Erythroblast (primary cell): ENCODE measurements around the gene PRH2.

Source experiments
- DNase-seq, 2 experiments: peaks; one replicate each; lab custom pipeline; 2025; lab: John Stamatoyannopoulos, UW
- GATA1 ChIP-seq: IDR thresholded peaks from 2 replicates; pipeline ENCODE4 v1.6.1; 2011; ENCODE audit warnings: low read depth, mild to moderate bottlenecking, control low read depth, low read length, moderate library complexity
- POLR2A ChIP-seq: IDR thresholded peaks from 2 replicates; pipeline ENCODE4 v1.6.1; 2011; ENCODE audit warnings: mild to moderate bottlenecking, low read length

PRH2 gene

DNA sequence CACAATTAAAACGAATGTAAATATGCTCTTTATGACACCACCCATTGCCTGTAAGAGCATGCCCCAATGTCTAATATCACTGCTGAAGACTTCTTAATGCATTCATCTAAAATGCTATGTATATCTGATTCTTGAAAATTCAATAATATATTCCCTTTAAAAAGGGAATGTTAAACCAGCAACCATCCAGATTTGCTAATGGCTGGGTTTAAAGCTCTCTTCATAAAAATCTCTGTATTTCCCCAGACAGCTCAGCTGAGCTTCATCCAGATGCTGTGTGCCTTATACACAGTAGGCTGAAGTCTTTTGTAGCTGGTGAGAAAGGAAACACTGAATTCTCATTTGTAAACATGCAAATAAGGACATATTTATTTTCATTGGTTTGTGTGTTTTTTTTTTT, 10.1 kb downstream of the PRH2 start, which contains the start of gene TAS2R14:
TSS of gene TAS2R14 (minus strand) at position 101 of the 400 bp plus-strand sequence. CDS start at position 45, 56 bp downstream.
- no peak for TF ChIP-seq GATA1
- no peak for TF ChIP-seq POLR2A
- no peak for DNase-seq

DNA sequence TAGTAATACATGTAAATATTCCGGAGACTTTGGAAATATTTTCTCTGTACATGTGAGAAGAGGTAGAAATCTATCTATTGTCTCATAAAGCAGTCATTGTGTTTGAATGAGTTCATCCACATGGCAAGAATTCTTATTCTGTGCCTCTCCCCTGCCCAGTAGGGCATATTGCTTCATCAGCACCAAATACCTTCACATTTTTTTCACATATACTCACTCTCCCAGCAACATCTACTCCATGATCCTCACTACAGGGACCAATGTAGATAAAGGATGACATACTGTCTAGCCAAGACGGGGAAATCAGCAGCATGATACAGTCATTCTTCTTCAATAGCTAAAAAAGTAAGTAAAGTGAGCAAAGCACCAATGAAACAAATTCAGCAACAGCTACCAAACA, 11.4 kb downstream of the PRH2 start:
- DNase-seq, result no peak
- TF ChIP-seq GATA1 (no peak), POLR2A (no peak)

DNA sequence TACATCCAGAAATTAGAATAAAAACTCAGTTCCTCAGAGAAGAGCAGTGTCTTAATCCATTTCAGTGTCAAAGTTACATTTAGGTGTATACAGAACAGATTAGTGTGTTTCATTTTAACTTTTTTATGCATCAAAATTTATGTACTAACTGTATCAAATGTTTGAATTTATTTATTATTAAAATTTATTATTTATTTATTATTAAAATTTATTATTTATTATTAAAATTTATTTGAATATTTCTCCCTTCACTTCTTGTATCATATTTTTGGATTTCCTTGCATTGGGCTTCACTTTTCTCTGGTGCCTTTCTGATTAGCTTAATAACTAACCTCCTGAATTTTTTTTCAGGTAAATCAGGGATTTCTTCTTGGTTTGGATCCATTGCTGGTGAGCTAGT, 12.3 kb downstream of the PRH2 start:
- TF ChIP-seq POLR2A (no peak), GATA1 (no peak)

DNA sequence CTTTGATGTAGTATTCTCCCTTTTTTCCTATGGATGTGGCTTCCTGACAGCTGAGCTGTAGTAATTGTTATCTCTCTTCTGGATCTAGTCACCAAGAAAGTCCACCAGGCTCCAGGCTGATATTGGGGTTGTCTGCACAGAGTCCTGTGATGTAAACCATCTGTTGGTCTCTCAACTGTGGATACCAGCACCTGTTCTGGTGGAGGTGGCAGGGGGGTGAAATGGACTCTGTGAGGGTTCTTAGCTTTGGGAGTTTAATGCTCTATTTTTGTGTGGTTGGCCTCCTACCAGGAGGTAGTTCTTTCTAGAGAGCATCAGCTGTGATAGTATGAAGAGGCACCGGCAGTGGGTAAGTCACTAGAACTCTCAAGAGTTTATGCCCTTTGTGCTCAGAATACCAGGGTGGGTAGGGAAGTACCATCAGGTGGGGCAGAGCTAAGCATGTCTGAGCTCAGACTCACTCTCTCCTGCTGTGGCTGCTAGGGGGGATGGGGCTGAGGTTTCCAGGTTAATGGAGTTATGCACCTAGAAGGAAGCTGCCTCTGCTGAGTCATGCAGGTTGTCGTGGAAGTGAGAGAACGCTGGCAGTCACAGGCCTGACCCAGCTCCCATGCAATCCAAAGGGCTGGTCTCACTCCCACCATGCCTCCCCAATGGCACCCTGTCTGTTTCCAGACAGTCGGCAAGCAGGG, 13.0 kb downstream of the PRH2 start:
- TF ChIP-seq GATA1 (no peak), POLR2A (no peak)
- DNase-seq, result no peak

More for the DNA sequence above, 12.3 kb downstream of the PRH2 start:
- DNase-seq, result no peak

DNA sequence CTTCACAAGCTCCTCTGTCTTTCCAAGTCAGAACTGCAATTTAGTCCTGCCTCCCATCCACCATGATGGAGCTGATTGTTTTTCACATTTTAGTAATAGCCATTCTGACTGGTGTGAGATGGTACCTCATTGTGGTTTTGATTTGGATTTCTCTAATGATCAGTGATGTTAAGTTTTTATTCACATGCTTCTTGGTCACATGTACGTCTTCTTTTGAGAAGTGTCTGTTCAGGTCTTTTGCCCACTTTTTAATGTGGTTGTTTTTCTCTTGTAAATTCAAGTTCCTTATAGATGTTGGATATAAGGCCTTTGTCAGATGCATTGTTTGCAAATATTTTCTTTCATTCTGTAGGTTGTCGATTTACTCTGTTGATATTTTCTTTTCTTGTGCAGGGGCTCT, 14.1 kb downstream of the PRH2 start:
- DNase-seq, result no peak
- no peak for TF ChIP-seq POLR2A

DNA sequence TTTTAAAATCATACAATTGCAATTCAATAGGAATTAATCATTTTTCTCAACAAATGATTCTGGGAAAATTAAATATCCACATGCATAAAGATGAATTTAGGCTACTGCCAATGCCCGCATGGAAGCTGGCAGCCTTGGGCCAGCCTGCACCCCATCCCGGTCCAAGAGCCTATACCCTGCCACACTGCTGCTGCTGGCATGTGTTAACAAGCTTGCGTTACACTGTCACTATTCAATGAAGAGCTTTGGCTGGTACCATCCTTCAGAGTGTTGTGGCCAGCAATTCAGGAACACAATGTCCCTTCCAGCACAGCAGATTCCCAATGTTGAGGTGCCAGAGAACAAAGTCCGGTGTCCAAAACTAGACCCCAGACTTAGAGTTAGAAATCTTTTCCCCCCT, 23.6 kb downstream of the PRH2 start:
- TF ChIP-seq GATA1, result no peak
- no peak for TF ChIP-seq POLR2A
- no peak for DNase-seq

DNA sequence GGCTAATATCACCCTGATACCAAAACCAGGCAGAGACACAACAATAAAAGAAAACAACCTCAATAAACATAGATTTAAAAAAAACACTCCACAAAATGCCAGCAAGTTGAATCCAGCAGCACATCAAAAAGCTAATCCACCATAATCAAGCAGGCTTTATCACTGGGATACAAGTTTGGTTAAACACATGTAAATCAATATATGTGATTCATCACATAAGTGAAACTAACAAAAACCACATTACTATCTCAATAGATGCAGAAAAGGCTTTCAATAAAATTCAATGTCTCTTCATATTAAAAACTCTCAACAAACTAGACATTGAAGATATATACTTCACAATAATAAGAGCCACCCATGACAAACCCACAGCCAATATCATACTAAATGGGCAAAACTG, 27.0 kb downstream of the PRH2 start:
- no peak for TF ChIP-seq GATA1
- no peak for TF ChIP-seq POLR2A
- DNase-seq, result no peak

DNA sequence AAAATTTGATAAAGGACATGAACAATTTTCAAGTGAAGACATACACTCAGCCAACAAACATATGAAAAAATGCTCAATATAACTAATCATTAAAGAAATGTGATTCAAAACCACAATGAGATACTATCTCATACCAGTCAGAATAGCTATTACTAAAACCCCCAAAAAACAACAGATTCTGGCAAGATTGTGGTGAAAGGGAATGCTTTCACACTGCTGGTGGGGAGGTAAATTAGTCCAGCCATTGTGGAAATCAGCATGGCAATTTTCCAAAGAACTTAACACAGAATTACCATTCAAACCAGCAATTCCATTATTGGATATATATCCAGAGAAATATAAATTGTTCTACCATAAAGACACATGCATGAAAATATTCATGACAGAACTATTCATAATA, 28.7 kb downstream of the PRH2 start:
- TF ChIP-seq GATA1, result no peak
- no peak for TF ChIP-seq POLR2A
- no peak for DNase-seq

DNA sequence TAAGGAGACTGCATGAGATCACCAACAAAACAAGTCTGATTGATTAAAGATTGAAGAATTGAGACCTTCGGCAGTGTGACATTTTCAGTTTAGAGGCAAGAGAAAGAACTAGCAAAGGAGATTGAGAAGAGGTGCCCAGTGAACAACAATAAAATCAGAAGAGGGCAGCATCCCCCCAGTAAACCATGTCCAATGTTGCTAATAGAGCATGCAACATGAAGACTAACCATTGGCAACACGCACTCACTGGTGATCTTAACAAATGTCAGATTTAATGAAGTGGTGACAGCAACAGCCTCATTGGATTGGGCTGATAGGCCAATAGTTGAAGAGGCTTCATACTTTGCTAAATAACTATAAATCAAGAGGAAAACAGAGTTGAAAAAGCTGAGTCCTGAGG, 30.8 kb downstream of the PRH2 start:
- peak in 1 of 2 experiments; percentile 13 for DNase-seq
- TF ChIP-seq GATA1 (no peak), POLR2A (no peak)

DNA sequence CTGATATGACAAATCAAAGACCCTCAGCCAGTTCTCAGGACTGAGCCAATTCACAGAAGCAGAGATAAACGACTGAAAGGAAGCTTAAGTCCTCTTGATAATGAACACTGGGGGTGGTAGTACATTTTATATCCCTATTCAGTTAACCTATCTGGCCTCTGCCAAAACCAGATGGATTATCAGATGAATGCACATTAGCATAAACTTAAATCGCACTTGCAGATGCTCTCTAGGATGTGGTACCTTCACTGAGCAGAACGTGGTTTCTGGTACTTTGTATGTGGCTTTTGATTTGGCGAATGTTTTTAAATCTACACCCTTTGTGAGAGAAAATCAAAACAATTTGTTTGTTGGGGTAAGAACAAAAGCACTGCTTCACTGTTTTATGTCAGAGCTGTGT, 31.2 kb downstream of the PRH2 start:
- peak; percentile 13 to 75 for DNase-seq
- TF ChIP-seq GATA1 (no peak), POLR2A (no peak)

DNA sequence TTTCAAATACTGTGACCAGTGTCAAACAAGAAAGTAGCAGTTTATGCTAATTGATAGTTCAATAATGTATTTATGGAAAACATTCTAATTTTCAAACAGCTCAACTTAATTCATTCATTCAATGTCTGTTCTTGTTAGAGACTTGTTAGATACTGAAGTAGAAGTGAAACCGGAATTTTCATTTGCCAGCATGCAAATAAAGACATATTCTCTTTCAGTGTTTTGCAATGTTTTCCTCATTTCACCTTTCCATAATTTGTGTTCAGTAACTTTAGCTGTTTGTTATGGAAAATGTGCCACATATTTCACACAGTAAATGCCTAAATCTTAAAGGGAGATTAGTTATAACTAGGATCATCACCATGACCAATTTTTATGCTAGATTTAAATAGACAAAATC, 36.4 kb downstream of the PRH2 start:
- TF ChIP-seq GATA1, result no peak
- no peak for TF ChIP-seq POLR2A
- no peak for DNase-seq

DNA sequence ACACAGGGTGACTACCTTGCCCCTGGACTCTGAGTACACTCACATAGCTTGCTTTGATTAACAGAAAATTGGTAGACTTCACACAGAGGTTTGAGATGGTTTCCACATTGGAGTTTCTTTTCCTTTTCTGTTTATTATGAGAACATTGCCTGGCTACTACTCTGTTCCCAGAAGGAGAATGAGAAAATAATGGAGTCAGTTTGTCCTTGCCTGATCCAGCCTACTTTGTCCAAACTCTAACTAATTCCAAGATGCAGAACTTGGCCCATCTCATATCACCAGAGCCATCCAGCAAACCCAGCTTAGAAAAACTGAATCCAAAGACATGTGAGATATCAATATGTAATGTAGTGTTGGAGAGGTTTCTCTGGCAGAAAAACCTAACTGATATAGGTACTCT, 37.3 kb downstream of the PRH2 start:
- no peak for DNase-seq
- TF ChIP-seq GATA1 (no peak), POLR2A (no peak)

DNA sequence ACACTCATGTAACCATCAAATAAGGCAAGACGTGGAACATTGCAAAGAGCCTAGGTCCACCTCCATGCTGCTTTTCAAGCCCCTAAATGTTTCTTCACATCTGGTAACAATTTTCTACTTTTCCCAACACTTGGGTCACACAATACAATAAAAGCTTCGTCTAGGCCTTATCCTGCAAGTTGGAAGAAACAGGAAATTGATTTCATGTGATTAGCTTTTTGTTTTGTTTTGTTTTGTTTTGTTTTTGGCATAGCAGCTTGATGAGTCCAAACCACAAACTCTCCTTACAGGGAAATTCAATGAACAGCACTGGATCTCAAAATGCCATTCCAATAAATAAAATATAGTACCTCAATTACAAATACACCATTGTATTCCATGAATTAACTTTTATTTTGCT, 38.4 kb downstream of the PRH2 start:
- no peak for DNase-seq
- no peak for TF ChIP-seq GATA1
- no peak for TF ChIP-seq POLR2A

DNA sequence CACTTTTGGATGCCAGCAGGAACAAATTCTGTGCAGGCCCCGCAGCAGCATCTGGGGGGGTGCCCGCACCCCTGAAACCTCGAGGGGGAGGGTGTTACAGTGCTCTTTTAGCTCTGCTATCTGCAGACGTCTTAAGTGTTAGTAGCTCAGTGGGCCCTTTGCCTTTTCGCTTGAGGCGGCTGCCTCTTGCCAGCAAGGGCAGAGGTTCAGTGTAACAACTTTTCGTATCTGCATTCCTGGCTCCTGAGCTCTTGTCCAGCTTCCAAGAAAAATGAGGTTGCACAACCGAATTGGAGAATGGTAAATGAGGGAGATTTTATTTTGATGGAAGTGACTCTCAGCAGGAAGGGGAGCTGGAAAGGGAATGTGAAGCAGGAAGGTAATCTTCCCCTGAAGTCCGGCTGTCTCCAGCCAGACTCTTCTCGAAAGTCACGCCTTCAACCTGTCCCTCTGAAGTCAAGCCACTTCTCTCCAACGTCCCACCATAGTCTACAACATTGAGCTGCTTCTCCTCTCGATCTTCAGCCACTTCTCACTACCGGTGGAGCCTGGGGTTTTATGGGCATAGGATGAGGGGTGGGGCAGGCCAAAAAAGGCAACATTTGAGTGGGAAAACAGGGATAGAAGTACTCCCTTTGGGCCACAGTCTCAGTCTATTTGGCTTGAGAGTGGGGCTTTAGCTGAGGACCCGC, 39.9 kb downstream of the PRH2 start:
- TF ChIP-seq GATA1 (no peak), POLR2A (no peak)
- no peak for DNase-seq
